ENCODE data around the gene VPS41.

Gene VPS41

DNA sequence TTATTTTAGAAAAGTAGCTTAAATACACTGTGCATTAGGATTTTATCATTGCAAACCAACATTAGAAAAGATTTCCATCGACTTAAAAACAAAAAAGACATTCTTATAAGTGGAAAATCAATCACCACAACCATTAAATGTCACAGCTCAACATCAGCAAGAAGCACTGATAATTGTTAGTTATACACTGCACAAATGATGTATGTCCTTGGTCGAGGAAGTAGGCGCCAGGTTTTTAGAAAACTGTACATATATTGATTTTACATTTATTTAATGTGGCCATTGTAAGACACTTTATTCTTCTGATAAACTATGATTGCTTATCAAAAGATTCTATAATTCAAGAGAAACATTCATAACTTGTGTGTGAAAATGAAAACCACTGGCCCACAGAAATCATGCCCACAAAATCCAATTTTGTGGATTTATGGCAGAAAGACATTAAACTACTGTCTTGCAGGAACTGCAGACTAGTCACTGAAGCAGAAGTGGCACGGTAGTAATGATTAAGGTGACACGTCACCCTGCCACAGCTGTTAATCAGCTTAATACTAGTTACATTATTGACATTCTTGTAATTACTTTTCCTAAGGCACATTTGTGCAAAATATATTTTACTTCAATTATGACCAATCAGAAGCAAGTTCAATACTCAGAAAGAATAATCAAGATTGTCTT, 79.4 kb downstream of the VPS41 start:
- TF ChIP-seq, protein P1, sequence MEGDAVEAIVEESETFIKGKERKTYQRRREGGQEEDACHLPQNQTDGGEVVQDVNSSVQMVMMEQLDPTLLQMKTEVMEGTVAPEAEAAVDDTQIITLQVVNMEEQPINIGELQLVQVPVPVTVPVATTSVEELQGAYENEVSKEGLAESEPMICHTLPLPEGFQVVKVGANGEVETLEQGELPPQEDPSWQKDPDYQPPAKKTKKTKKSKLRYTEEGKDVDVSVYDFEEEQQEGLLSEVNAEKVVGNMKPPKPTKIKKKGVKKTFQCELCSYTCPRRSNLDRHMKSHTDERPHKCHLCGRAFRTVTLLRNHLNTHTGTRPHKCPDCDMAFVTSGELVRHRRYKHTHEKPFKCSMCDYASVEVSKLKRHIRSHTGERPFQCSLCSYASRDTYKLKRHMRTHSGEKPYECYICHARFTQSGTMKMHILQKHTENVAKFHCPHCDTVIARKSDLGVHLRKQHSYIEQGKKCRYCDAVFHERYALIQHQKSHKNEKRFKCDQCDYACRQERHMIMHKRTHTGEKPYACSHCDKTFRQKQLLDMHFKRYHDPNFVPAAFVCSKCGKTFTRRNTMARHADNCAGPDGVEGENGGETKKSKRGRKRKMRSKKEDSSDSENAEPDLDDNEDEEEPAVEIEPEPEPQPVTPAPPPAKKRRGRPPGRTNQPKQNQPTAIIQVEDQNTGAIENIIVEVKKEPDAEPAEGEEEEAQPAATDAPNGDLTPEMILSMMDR (IDR thresholded peaks at IDR 0.05; ENCODE audit: low read depth, low read length) = no peak
- no peak for DNase-seq (ENCODE audit: extremely low read depth, low read depth)

DNA sequence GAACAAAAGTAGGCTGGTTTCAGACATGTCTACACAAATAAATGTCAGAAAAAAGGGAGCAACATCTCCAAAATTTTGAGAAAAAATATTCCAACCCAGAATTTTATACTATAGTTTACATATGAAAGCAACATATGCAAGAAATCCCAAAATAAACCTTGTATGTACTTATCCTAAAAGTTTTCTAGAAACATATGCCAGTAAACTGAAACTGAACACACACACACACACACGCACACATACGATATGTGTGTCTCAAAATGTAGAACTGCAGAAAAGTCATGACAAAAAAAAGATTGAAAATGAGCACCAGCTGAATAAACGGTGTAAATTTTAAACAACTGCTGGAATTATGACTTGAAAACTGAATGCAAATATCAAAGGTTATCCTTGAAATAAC, 81.0 kb downstream of the VPS41 start:
- no peak for DNase-seq (ENCODE audit: extremely low read depth, low read depth)
- TF ChIP-seq, protein P1 (IDR thresholded peaks at IDR 0.05; ENCODE audit: low read depth, low read length) = no peak

DNA sequence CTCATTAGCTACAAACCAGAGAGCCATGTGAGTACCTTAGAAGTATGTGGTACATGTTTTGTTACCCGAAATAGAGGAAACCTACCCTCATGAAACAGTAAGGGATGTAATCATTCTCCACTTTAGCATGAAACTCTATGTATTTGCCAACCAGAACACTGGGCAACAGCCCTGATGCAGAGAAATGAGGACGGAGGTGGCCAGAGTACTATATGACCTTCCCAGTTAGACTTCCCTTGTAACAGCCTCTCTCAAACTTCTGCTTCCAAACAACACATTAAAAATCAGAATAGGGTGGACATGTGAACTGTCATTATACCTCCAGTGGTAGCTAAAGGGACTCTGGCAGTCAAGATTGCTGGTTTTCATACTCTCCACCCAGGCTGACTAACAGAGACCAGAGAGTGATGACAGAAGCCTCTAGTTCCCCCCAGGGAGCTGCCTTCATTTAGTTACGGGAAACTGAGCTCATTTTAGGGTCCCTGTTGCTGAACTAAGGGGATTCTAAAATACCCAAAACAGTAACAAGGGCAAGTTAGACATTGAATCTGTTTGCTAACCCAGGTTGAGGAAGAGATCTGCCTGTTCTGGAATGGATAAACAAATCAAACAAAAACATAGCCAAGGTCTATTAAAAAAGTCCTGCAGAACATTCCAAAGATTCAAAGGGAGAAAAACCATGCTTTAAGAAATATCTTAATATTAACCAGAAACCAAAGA, 83.1 kb downstream of the VPS41 start:
- DNase-seq (ENCODE audit: extremely low read depth, low read depth) = no peak
- TF ChIP-seq, protein P1 (IDR thresholded peaks at IDR 0.05; ENCODE audit: low read depth, low read length) = no peak

DNA sequence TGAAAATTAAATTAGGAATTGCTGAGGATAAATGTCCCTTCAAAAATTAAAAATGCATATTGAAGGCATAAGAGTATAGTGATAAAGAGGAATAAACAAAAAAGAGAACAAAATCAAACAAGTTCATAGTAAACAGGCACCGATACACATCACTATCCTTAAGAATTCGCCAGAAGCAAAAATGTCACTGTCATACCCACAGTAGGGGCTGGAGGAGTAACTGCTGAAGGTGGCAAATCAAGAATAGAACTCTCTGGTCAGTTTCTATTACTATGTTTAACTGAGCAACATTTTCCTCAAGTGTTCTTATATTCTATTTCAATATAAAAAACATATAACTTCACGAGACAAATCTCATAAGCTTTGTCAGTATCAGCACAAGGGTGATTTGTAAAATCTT, 84.0 kb downstream of the VPS41 start:
- TF ChIP-seq, protein P1 (IDR thresholded peaks at IDR 0.05; ENCODE audit: low read depth, low read length) = no peak
- no peak for DNase-seq (ENCODE audit: extremely low read depth, low read depth)

DNA sequence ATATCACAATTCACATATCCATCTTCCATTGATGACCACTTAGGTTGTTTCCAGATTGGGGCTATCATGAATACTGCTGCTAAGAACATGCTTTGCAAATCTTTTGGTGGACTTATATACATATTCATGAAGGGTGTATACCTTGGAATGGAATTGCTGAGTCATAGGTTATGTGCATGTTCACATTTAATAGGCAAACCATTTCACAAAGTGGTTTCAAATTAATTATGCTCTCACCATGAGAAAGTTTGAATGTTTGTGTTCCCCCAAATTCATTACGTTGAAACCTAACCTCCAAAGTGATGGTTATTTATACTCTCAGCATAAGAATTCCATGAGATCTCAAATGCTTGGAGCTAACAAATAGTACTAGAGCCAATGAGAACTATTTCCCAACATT, 86.4 kb downstream of the VPS41 start:
- no peak for DNase-seq (ENCODE audit: extremely low read depth, low read depth)
- TF ChIP-seq, protein P1 (IDR thresholded peaks at IDR 0.05; ENCODE audit: low read depth, low read length) = no peak

DNA sequence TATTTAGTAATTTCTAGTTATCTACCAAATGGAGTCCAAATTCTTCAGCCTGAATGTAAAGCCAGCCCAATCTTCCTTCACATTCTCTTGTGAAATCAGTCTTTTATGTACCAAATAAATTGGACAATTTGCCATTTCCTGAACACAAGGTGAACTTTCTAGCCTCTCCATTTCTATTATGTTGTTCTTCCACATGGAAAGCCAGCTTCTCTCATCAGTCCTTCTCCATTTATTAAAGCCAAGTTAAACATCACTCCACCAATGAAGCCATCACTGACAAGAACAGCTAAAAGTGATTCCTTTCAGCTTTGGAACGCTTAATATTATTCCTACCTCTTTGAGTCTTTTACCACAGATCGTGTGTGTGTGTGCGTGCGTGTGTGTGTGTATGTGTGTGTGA, 88.4 kb downstream of the VPS41 start:
- TF ChIP-seq, protein P1 (IDR thresholded peaks at IDR 0.05; ENCODE audit: low read depth, low read length) = no peak
- no peak for DNase-seq (ENCODE audit: extremely low read depth, low read depth)

DNA sequence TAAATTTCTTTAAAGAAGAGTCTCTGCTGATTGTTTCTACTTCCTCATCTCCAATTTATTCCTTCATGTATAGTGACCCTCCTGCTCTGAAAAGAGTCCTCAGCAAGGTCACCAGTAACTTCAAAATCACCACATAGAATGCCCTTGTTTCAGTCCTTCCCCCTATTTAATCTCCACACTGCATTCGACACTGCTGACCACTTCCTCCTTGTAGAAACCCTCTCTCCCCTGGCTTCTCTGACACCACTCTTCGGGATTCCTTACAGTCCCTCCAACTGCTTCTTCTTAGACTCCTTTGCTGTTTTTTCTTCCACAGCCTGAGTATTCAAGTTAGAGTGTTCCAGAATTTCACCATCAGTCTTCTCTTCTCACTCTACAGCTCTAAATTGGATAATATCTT, 89.5 kb downstream of the VPS41 start:
- no peak for DNase-seq (ENCODE audit: extremely low read depth, low read depth)

More for the DNA sequence above, 89.5 kb downstream of the VPS41 start:
- TF ChIP-seq, protein P1 (IDR thresholded peaks at IDR 0.05; ENCODE audit: low read depth, low read length) = no peak
